ENCODE results near the gene TGFBR1.
"Not testable (repeated sequence)": the region's sequence is repeated elsewhere in the genome, so short reads cannot be mapped to it uniquely, and the experiment has no call there.

Gene TGFBR1

GRCh38 chr9:99183616-99184015 lies 78.7 kb downstream of the TGFBR1 start:
- in situ Hi-C loops (cut with HindIII; ENCODE audit: low sequenced_read_pairs): no loop called here

GRCh38 chr9:99184110-99184474 lies 79.2 kb downstream of the TGFBR1 start:
- in situ Hi-C loops (cut with HindIII; ENCODE audit: low sequenced_read_pairs): no loop called here

GRCh38 chr9:99184475-99185347 lies 79.8 kb downstream of the TGFBR1 start:
- in situ Hi-C loops (cut with HindIII; ENCODE audit: low sequenced_read_pairs): no loop called here

- in situ Hi-C loops (cut with HindIII; ENCODE audit: low sequenced_read_pairs): no loop called here
Measured at GRCh38 chr9:99185348-99185632, 80.4 kb downstream of the TGFBR1 start.

- in situ Hi-C loops (cut with HindIII; ENCODE audit: low sequenced_read_pairs): no loop called here
Measured at GRCh38 chr9:99185934-99186333, 81.0 kb downstream of the TGFBR1 start.

- in situ Hi-C loops (cut with HindIII; ENCODE audit: low sequenced_read_pairs): no loop called here
Measured at GRCh38 chr9:99187311-99187710, 82.4 kb downstream of the TGFBR1 start.

GRCh38 chr9:99189186-99189585 lies 84.3 kb downstream of the TGFBR1 start:
- in situ Hi-C loops (cut with HindIII; ENCODE audit: low sequenced_read_pairs): no loop called here

GRCh38 chr9:99189887-99190596 lies 85.1 kb downstream of the TGFBR1 start:
- in situ Hi-C loops (cut with HindIII; ENCODE audit: low sequenced_read_pairs): no loop called here

- in situ Hi-C loops (cut with HindIII; ENCODE audit: low sequenced_read_pairs): no loop called here
Measured at GRCh38 chr9:99190597-99191283, 85.8 kb downstream of the TGFBR1 start.

- in situ Hi-C loops (cut with HindIII; ENCODE audit: low sequenced_read_pairs): no loop called here
Measured at GRCh38 chr9:99192786-99193465, 88.0 kb downstream of the TGFBR1 start.

- in situ Hi-C loops (cut with HindIII; ENCODE audit: low sequenced_read_pairs): no loop called here
Measured at GRCh38 chr9:99193466-99193821, 88.5 kb downstream of the TGFBR1 start.

GRCh38 chr9:99196484-99196883 lies 91.6 kb downstream of the TGFBR1 start:
- in situ Hi-C loops (cut with HindIII; ENCODE audit: low sequenced_read_pairs): not testable (repeated sequence)

- in situ Hi-C loops (cut with HindIII; ENCODE audit: low sequenced_read_pairs): no loop called here
Measured at GRCh38 chr9:99197124-99197630, 92.3 kb downstream of the TGFBR1 start.

- in situ Hi-C loops (cut with HindIII; ENCODE audit: low sequenced_read_pairs): no loop called here
Measured at GRCh38 chr9:99197987-99198386, 93.1 kb downstream of the TGFBR1 start.

GRCh38 chr9:99199938-99200539 lies 95.1 kb downstream of the TGFBR1 start:
- in situ Hi-C loops (cut with HindIII; ENCODE audit: low sequenced_read_pairs): no loop called here

GRCh38 chr9:99201603-99202002 lies 96.7 kb downstream of the TGFBR1 start:
- in situ Hi-C loops (cut with HindIII; ENCODE audit: low sequenced_read_pairs): no loop called here

All from DLD1 (cell line).